CD14-positive monocyte (primary cell): Measurements from ENCODE around the gene SMAD1. TPM values are rescaled to one million over a fixed set of nuclear protein-coding genes. Genes with fewer than 3 reads are reported as not detected.

Experiments used
- DNase-seq, 3 donors: peaks; one replicate each; pipeline ENCODE4 v3.0.0-alpha.2; 2011 to 2022
- H2AFZ ChIP-seq: 2 replicates; pipeline ENCODE4 v1.6.0; 2012; ENCODE audit warnings: mild to moderate bottlenecking, low read depth, low read length, inconsistent platforms; ENCODE audit not compliant: insufficient read depth, poor library complexity, severe bottlenecking
- H3K27ac ChIP-seq, 2 donors: 1 replicate in 1 of 2; 2 replicates in 1 of 2; pipeline ENCODE4 v1.5.1; 2012 to 2013; ENCODE audit warnings: low read length in 2 of 2, control low read depth in 1 of 2, inconsistent platforms in 1 of 2, low read depth in 1 of 2, mild to moderate bottlenecking in 1 of 2
- H3K27me3 ChIP-seq, 2 donors: one replicate each; pipeline versions ENCODE4 v1.6.0 to v1.6.1; 2011 to 2013; ENCODE audit warnings: low read length in 2 of 2; ENCODE audit not compliant: control insufficient read depth in 2 of 2, insufficient read depth in 2 of 2
- H3K36me3 ChIP-seq, 2 donors: replicated peaks in 1 of 2; 1 replicate in 1 of 2; 2 replicates in 1 of 2; pipeline versions ENCODE4 v1.5.1 to v1.6.1; 2012 to 2013; ENCODE audit warnings: low read length in 2 of 2, control low read depth in 1 of 2, inconsistent platforms in 1 of 2, mild to moderate bottlenecking in 1 of 2; ENCODE audit not compliant: insufficient read depth in 2 of 2, control insufficient read depth in 1 of 2
- H3K4me1 ChIP-seq, 2 donors: 1 replicate in 1 of 2; 2 replicates in 1 of 2; pipeline versions ENCODE4 v1.5.1 to v1.6.1; 2012 to 2013; ENCODE audit warnings: low read length in 2 of 2, control low read depth in 1 of 2, inconsistent platforms in 1 of 2, mild to moderate bottlenecking in 1 of 2, moderate library complexity in 1 of 2; ENCODE audit not compliant: insufficient read depth in 2 of 2, control insufficient read depth in 1 of 2
- H3K4me2 ChIP-seq: replicated peaks from 2 replicates; pipeline ENCODE3; 2012; ENCODE audit warnings: low read length, moderate library complexity, mild to moderate bottlenecking; ENCODE audit not compliant: poor library complexity, severe bottlenecking; ENCODE audit errors: extremely low read depth
- H3K4me3 ChIP-seq, 3 experiments: fragments of 200-600 bp in 1 of 3; sonication (generic) in 1 of 3; replicated peaks in 1 of 3; 1 replicate in 2 of 3; 2 replicates in 1 of 3; pipeline ENCODE4 v1.5.1; 2011 to 2013; ENCODE audit warnings: low read length in 3 of 3, mild to moderate bottlenecking in 3 of 3, control low read depth in 2 of 3, low read depth in 2 of 3, inconsistent platforms in 1 of 3, moderate library complexity in 1 of 3
- H3K79me2 ChIP-seq: 2 replicates; pipeline ENCODE4 v1.6.0; 2012; ENCODE audit warnings: mild to moderate bottlenecking, control low read depth, inconsistent platforms, low read length, moderate library complexity; ENCODE audit not compliant: insufficient read depth
- H3K9ac ChIP-seq: 2 replicates; pipeline ENCODE4 v1.6.0; 2017; ENCODE audit warnings: low read length, mild to moderate bottlenecking; ENCODE audit not compliant: insufficient read depth, poor library complexity, severe bottlenecking
- H3K9me3 ChIP-seq, 2 donors: replicated peaks in 1 of 2; 1 replicate in 1 of 2; 2 replicates in 1 of 2; pipeline versions ENCODE4 v1.5.1 to v1.6.1; 2012 to 2013; ENCODE audit warnings: low read length in 2 of 2, control low read depth in 1 of 2; ENCODE audit not compliant: control insufficient read depth in 1 of 2, insufficient read depth in 1 of 2
- H4K20me1 ChIP-seq: 2 replicates; pipeline ENCODE4 v1.6.0; 2012; ENCODE audit warnings: mild to moderate bottlenecking, low read length, control low read depth, moderate library complexity; ENCODE audit not compliant: insufficient read depth
- H3K27ac Mint-ChIP-seq, 7 donors: one replicate each; pipeline ENCODE4 v1.8.0; 2020; ENCODE audit warnings: mild to moderate bottlenecking in 7 of 7, mixed read lengths in 7 of 7, moderate library complexity in 6 of 7, inconsistent platforms in 2 of 7
- H3K27me3 Mint-ChIP-seq, 3 donors: one replicate each; pipeline ENCODE4 v1.8.0; 2021 to 2022; ENCODE audit warnings: low read depth in 3 of 3, mild to moderate bottlenecking in 3 of 3, mixed read lengths in 3 of 3, moderate library complexity in 3 of 3, inconsistent platforms in 1 of 3
- H3K36me3 Mint-ChIP-seq, 2 donors: one replicate each; pipeline ENCODE4 v1.8.0; 2020; ENCODE audit warnings: mixed read lengths in 2 of 2, inconsistent platforms in 1 of 2, mild to moderate bottlenecking in 1 of 2
- H3K4me1 Mint-ChIP-seq: one replicate; pipeline ENCODE4 v1.8.0; 2020; ENCODE audit warnings: mild to moderate bottlenecking, mixed read lengths
- H3K4me3 Mint-ChIP-seq, 2 donors: one replicate each; pipeline ENCODE4 v1.8.0; 2020; ENCODE audit warnings: mild to moderate bottlenecking in 2 of 2, mixed read lengths in 2 of 2, moderate library complexity in 1 of 2
- H3K9me3 Mint-ChIP-seq, 7 donors: one replicate each; pipeline ENCODE4 v1.8.0; 2020 to 2022; ENCODE audit warnings: mixed read lengths in 7 of 7, mild to moderate bottlenecking in 6 of 7, moderate library complexity in 6 of 7, inconsistent platforms in 2 of 7
- CTCF ChIP-seq: fragments of 200-600 bp; IDR thresholded peaks from one replicate; pipeline ENCODE4 v1.8.0; 2022; ENCODE audit warnings: antibody characterized with exemption, mild to moderate bottlenecking
- WGBS: methylation state at CpG from one replicate; pipeline ENCODE4 v1.1.5; 2013; ENCODE audit warnings: missing lambda C conversion rate; ENCODE audit not compliant: insufficient coverage; 5-methylcytosine and 5-hydroxymethylcytosine counted together
- intact Hi-C, 2 donors: fragments of 100-400 bp; cut with micrococcal nuclease; formaldehyde crosslinking; loops; one replicate each; pipeline versions ENCODE4 v1.15.0 to v1.15.1; 2023
- polyA plus RNA-seq, 3 donors: library from polyadenylated mRNA; depleted of rRNA in 1 of 3; unstranded in 2 of 3; stranded (reverse) in 1 of 3; fragments of 300-500 nt in 2 of 3; fragments of >200 nt in 1 of 3; fragmentation: Illumina TruSeq in 2 of 3; gene quantifications; 1 replicate in 2 of 3; 2 replicates in 1 of 3; pipeline ENCODE4 v1.2.3, GENCODE V29; 2012 to 2021

The SMAD1 gene
- polyA plus RNA-seq, 3 donors = 8.2 to 14.4 (median 8.7) TPM

DNA sequence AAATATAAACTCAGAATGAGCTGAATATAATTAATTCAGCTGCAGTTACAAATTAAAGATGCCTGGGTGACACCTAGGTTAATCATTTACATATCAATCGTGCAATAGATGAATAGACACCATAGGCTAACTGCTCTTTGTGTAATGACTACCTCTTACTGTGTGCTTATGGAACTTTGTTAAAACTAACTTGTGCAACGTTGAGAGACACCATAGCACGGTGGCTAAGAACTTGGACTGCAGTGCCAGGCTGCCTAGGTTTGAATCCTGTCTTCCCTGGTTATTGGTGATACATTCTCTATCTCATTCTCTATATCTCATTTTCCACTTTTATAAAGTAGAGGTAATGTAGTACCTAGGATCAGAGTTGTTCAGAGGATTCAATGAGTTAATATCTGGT lies 46.9 kb downstream of the SMAD1 start:
- peaks cover 0 to 6% of the 10 kb centered on the region in 2 donors for H3K36me3 Mint-ChIP-seq
- Histone ChIP-seq H4K20me1 (no peaks in the 10 kb centered on the region), H3K4me3 (no peak overlapping the region), H3K79me2 (no peaks in the 10 kb centered on the region), H2AFZ (no peak overlapping the region), H3K36me3 (no peaks in the 10 kb centered on the region), H3K27me3 (no peaks in the 10 kb centered on the region), H3K9me3 (no peaks in the 10 kb centered on the region), H3K4me2 (no peak overlapping the region), H3K9ac (no peak overlapping the region), H3K27ac (no peak overlapping the region), H3K4me1 (no peaks in the 10 kb centered on the region)
- H3K9me3 Mint-ChIP-seq = no peaks in the 10 kb centered on the region
- no CpG with 5 or more reads among the region's 3 CpGs for WGBS
- no peak overlapping the region for H3K27ac Mint-ChIP-seq
- H3K4me3 Mint-ChIP-seq = no peak overlapping the region
- H3K27me3 Mint-ChIP-seq = no peaks in the 10 kb centered on the region
- no peak for TF ChIP-seq CTCF
- DNase-seq = no peak
- H3K4me1 Mint-ChIP-seq = no peaks in the 10 kb centered on the region
- intact Hi-C loops = no loop called here

DNA sequence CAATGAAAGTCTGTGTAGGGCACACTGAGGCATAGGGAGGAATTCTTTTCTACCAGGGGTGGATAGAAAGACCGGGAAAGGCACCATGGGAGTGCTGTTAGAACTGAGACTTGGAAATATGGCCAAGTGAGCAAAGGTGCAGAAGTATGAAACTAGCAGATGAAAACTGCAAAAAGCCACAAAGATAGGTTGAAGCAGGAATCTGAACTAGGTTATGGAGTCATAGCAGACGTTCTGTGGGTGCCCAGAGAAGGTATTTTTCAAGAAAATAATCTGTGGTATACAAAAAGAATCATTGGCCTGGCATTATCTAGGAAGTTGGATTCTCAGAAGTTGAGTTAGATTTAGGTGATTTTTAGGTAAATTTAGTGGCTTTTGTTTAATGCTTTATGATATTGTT lies 48.5 kb downstream of the SMAD1 start:
- Histone ChIP-seq H3K9ac (no peak overlapping the region), H3K36me3 (no peaks in the 10 kb centered on the region), H3K4me3 (no peak overlapping the region), H3K27ac (no peak overlapping the region), H3K27me3 (no peaks in the 10 kb centered on the region), H3K79me2 (no peaks in the 10 kb centered on the region), H4K20me1 (no peaks in the 10 kb centered on the region), H3K4me2 (no peak overlapping the region), H3K9me3 (no peaks in the 10 kb centered on the region), H2AFZ (no peak overlapping the region), H3K4me1 (no peaks in the 10 kb centered on the region)
- no peak overlapping the region for H3K27ac Mint-ChIP-seq
- no peak overlapping the region for H3K4me3 Mint-ChIP-seq
- WGBS = 90% methylated on average over 2 of the region's 2 CpGs
- no peak for DNase-seq
- H3K27me3 Mint-ChIP-seq = no peaks in the 10 kb centered on the region
- TF ChIP-seq CTCF = no peak
- intact Hi-C loops = no loop called here
- no peaks in the 10 kb centered on the region for H3K9me3 Mint-ChIP-seq
- H3K36me3 Mint-ChIP-seq = peaks cover 0 to 6% of the 10 kb centered on the region in 2 donors
- H3K4me1 Mint-ChIP-seq = no peaks in the 10 kb centered on the region
